GM12878 (cell line): ENCODE data around the gene CALM3. TPM values are rescaled to one million over a fixed set of nuclear protein-coding genes. Genes with fewer than 3 reads are reported as not detected.

Experiments
- ATAC-seq: fragments of 200-7000 bp; cut with Tn5 transposase; 3 replicates; pipeline ENCODE4 v1.9.1; 2020; ENCODE audit warnings: mild to moderate bottlenecking, moderate library complexity
- BruUV-seq: library from RNA; stranded (reverse); fragments of 400-500 nt; replicated peaks from 2 replicates; lab custom pipeline; 2021; lab: Mats Ljungman, UMichigan
- CTCF ChIA-PET: fragments of 300-600 bp; sonication (Branson Sonifier 250); formaldehyde crosslinking; extraction: SDS; loops from one replicate; lab custom pipeline; 2021; ENCODE audit warnings: inconsistent platforms; lab: Yijun Ruan, JAX
- POLR2A ChIA-PET: fragments of 350-600 bp; formaldehyde crosslinking; extraction: SDS; loops from one replicate; lab custom pipeline; 2021; ENCODE audit warnings: inconsistent platforms; lab: Charles Lee
- RAD21 ChIA-PET: fragments of 300-600 bp; sonication (Branson Sonifier 250); formaldehyde crosslinking; loops from one replicate; lab custom pipeline; 2023; ENCODE audit warnings: antibody characterized with exemption; ENCODE audit not compliant: unreplicated experiment; lab: Charles Lee
- SMC1A ChIA-PET: fragments of 300-600 bp; sonication (Branson Sonifier 250); formaldehyde crosslinking; loops from one replicate; lab custom pipeline; 2023; ENCODE audit not compliant: unreplicated experiment, uncharacterized antibody; lab: Charles Lee
- DNase-seq: peaks from one replicate; pipeline ENCODE4 v3.0.0-alpha.2; 2011; ENCODE audit warnings: low read depth, low spot score
- FAIRE-seq: peaks from 3 replicates; lab custom pipeline; 2011; peaks lifted over from hg19 to GRCh38; lab: Jason Lieb, UNC
- H2AFZ ChIP-seq: 2 replicates; pipeline ENCODE4 v1.6.0; 2011; ENCODE audit warnings: low read depth, low read length, control low read depth; ENCODE audit not compliant: control insufficient read depth
- H3K27ac ChIP-seq: 2 replicates; pipeline ENCODE4 v1.5.1; 2011; ENCODE audit warnings: control low read depth; ENCODE audit not compliant: control insufficient read depth, insufficient read depth
- H3K27me3 ChIP-seq, 2 experiments: replicated peaks in 1 of 2; 2 replicates each; pipeline versions ENCODE4 v1.6.0 to v1.6.1; 2011; ENCODE audit warnings: low read length in 1 of 2; ENCODE audit not compliant: control insufficient read depth in 2 of 2, insufficient read depth in 2 of 2
- H3K36me3 ChIP-seq, 2 experiments: 2 replicates each; pipeline ENCODE4 v1.5.1; 2011; ENCODE audit warnings: low read length in 1 of 2; ENCODE audit not compliant: control insufficient read depth in 2 of 2, insufficient read depth in 2 of 2
- H3K4me1 ChIP-seq: 2 replicates; pipeline ENCODE4 v1.6.1; 2011; ENCODE audit warnings: mild to moderate bottlenecking, low read length, moderate library complexity, mixed read lengths; ENCODE audit not compliant: control insufficient read depth, insufficient read depth
- H3K4me2 ChIP-seq: 2 replicates; pipeline ENCODE4 v1.6.0; 2011; ENCODE audit warnings: control low read depth; ENCODE audit not compliant: control insufficient read depth, insufficient read depth
- H3K4me3 ChIP-seq: fragments of 200-600 bp; sonication (generic); 2 replicates; pipeline ENCODE4 v1.5.1; 2016
- H3K79me2 ChIP-seq: 2 replicates; pipeline ENCODE4 v1.6.0; 2011; ENCODE audit warnings: low read length; ENCODE audit not compliant: control insufficient read depth, insufficient read depth
- H3K9ac ChIP-seq: 2 replicates; pipeline ENCODE4 v1.8.0; 2011; ENCODE audit warnings: low read length, control low read depth, mixed read lengths; ENCODE audit not compliant: control insufficient read depth, insufficient read depth
- H3K9me3 ChIP-seq: replicated peaks from 3 replicates; pipeline ENCODE4 v1.5.1; 2011; ENCODE audit warnings: mild to moderate bottlenecking, low read length; ENCODE audit not compliant: control insufficient read depth, insufficient read depth
- H4K20me1 ChIP-seq: 2 replicates; pipeline ENCODE4 v1.6.0; 2011; ENCODE audit not compliant: control insufficient read depth, insufficient read depth
- CREB1 ChIP-seq: IDR thresholded peaks from 2 replicates; pipeline ENCODE4 v1.6.1; 2012; ENCODE audit warnings: low read depth, mild to moderate bottlenecking, inconsistent platforms
- JUNB ChIP-seq: IDR thresholded peaks from 2 replicates; pipeline ENCODE4 v1.6.1; 2016; ENCODE audit warnings: antibody characterized with exemption, mild to moderate bottlenecking
- SMARCA5 ChIP-seq: fragments of 450-650 bp; IDR thresholded peaks from 2 replicates; pipeline ENCODE4 v1.6.1; 2017; ENCODE audit warnings: mild to moderate bottlenecking
- ZNF24 ChIP-seq: fragments of 450-650 bp; IDR thresholded peaks from 2 replicates; pipeline ENCODE4 v1.6.1; 2017; ENCODE audit warnings: antibody characterized with exemption, mild to moderate bottlenecking
- WGBS: methylation state at CpG from one replicate; pipeline ENCODE4 v1.1.6; 2016; ENCODE audit warnings: low lambda C conversion rate; ENCODE audit not compliant: insufficient replicate concordance, insufficient coverage; ENCODE audit errors: missing lambda C conversion rate; 5-methylcytosine and 5-hydroxymethylcytosine counted together
- in situ Hi-C: fragments of 300-500 bp; cut with MboI; formaldehyde crosslinking; loops from 9 replicates; pipeline ENCODE4 v1.14.3; 2018; ENCODE audit warnings: mixed read lengths
- intact Hi-C: fragments of 100-400 bp; cut with micrococcal nuclease; formaldehyde crosslinking; loops from one replicate; pipeline ENCODE4 v1.14.2; 2022; ENCODE audit not compliant: unreplicated experiment
- polyA plus RNA-seq, 11 experiments: library from polyadenylated mRNA; depleted of rRNA in 4 of 11; unstranded in 6 of 11; stranded (reverse) in 5 of 11; fragments of >200 nt; fragmentation: Nextera tagmentation in 4 of 11; fragmentation: Illumina TruSeq in 1 of 11; extraction: Ambion mirVana in 4 of 11; extraction: Trizol in 1 of 11; gene quantifications; 1 replicate in 1 of 11; 2 replicates in 10 of 11; pipeline versions ENCODE4 v1.2.1 to v1.2.3, GENCODE V29; 2011 to 2016; ENCODE audit warnings: inconsistent platforms in 2 of 11, missing spikeins in 2 of 11, low read depth in 1 of 11
- total RNA-seq, 4 experiments: library from RNA; depleted of rRNA in 3 of 4; stranded (reverse); fragments of >200 nt in 3 of 4; fragmentation: Illumina TruSeq in 1 of 4; extraction: Trizol in 1 of 4; gene quantifications; 2 replicates each; pipeline versions ENCODE4 v1.2.1 to v1.2.3, GENCODE V29; 2013 to 2021
- TF ChIP-seq, protein P1 (sequence below): IDR thresholded peaks from 2 replicates; pipeline ENCODE4 v1.6.1; 2012; ENCODE audit warnings: low read depth, low read length, improper control_type of control experiment

CALM3 gene
- total and polyA plus RNA-seq, 10 of the 15 experiments (the other 5 are each of a cell fraction or from before 2014, with no cell fraction given): 164 to 849 (median 347) TPM

DNA sequence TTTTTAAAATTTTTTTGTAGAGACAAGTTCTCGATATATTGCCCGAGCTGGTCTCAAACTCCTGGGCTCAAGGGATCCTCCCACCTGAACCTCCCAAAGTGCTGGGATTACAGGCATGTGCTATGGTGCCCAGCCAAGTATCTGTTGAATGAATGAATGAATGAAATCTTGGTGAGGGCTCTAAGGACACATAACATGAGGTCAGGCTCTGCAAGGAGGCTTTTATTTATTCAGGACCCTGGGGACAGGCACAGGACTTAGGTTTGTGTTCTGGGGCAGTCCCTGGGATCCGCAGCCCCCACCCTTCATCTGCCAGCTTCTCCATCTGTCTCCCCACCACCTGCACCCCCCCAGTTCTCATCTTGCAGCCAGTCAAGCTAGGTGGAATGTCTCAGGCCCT lies 19.1 kb downstream of the CALM3 start:
- Histone ChIP-seq H3K9ac (peak overlapping the region; percentile 7; the same call in 1 of the 2 replicates), H3K79me2 (peaks cover 32% of the 10 kb centered on the region), H4K20me1 (no peaks in the 10 kb centered on the region), H3K27ac (peak overlapping the region; percentile 85), H3K9me3 (no peaks in the 10 kb centered on the region), H3K4me2 (peak overlapping the region; percentile 72; the same call in 1 of the 2 replicates), H3K36me3 (no peaks in the 10 kb centered on the region), H3K4me1 (peaks cover 47% of the 10 kb centered on the region), H3K4me3 (peak overlapping the region; percentile 23; the same call in 1 of the 2 replicates), H3K27me3 (no peaks in the 10 kb centered on the region), H2AFZ (no peak overlapping the region)
- ChIA-PET POLR2A (interaction anchor here (0.7 to 7.7 kb wide), 4 partner anchors 17 to 655 kb away, joined by 3 to 72 read pairs (median 17); partner anchors contain the start of genes CALM3, DACT3 and INAFM1), RAD21 (interaction anchor here (0.6 to 11.8 kb wide), 6 partner anchors 8 to 95 kb away, joined by 3 to 245 read pairs (median 10); partner anchors contain the start of gene DACT3), SMC1A (interaction anchor here (0.9 to 17.6 kb wide), 6 partner anchors 10 to 98 kb away, joined by 3 to 286 read pairs (median 10); partner anchors contain the start of genes CALM3 and DACT3), CTCF (interaction anchor here (0.5 to 13.7 kb wide), 12 partner anchors 9 to 109 kb away, joined by 3 to 434 read pairs (median 6); partner anchors contain the start of genes CALM3, DACT3 and PTGIR)
- DNase-seq (no peak), FAIRE-seq (no peak), ATAC-seq (no peak)
- TF ChIP-seq SMARCA5 (0 out of 2 replicates have a peak, but pooled peaks have one; percentile 45), ZNF24 (peak; percentile 79)
- TF ChIP-seq, protein P1, sequence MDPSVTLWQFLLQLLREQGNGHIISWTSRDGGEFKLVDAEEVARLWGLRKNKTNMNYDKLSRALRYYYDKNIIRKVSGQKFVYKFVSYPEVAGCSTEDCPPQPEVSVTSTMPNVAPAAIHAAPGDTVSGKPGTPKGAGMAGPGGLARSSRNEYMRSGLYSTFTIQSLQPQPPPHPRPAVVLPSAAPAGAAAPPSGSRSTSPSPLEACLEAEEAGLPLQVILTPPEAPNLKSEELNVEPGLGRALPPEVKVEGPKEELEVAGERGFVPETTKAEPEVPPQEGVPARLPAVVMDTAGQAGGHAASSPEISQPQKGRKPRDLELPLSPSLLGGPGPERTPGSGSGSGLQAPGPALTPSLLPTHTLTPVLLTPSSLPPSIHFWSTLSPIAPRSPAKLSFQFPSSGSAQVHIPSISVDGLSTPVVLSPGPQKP: no peak
- WGBS: 0% methylated on average over 3 of the region's 3 CpGs
- BruUV-seq: TSS peak; percentile 95
- intact Hi-C loops: no loop called here
- in situ Hi-C loops: no loop called here

DNA sequence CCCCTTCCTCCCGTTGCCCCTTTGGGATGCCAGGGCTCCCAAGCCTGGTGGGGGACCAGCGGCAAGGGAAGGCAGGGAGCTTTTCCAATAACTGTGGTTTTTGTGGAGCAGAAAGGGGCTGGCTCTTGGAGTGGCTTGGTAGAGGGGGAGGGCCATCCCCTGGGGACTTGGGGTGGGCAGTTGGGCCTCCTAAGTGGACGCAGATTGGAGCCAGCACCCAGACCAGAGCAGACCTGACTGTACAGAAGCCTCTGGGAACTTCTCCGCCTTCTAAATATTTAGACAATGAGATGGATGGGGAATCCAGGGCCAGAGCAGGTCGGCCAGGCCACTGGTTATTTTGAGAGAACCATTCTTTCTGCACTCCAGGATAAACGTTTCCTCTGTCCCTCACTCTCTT lies 19.6 kb downstream of the CALM3 start:
- intact Hi-C loops (no loop called here), in situ Hi-C loops (no loop called here)
- ChIA-PET SMC1A (interaction anchor here (0.9 to 17.6 kb wide), 5 partner anchors 10 to 97 kb away, joined by 3 to 286 read pairs (median 15); partner anchors contain the start of genes CALM3 and DACT3), POLR2A (interaction anchor here (1.2 to 7.7 kb wide), 3 partner anchors 17 to 654 kb away, joined by 4 to 72 read pairs (median 30); partner anchors contain the start of genes CALM3, DACT3 and INAFM1), CTCF (interaction anchor here (0.5 to 13.7 kb wide), 13 partner anchors 8 to 108 kb away, joined by 3 to 434 read pairs (median 6); partner anchors contain the start of genes CALM3, DACT3 and PTGIR), RAD21 (interaction anchor here (0.8 to 11.8 kb wide), 4 partner anchors 10 to 77 kb away, joined by 3 to 245 read pairs (median 16); partner anchors contain the start of gene DACT3)
- Histone ChIP-seq H3K4me3 (0 out of 2 replicates have a peak overlapping the region, but pooled peaks have one; percentile 53), H2AFZ (no peak overlapping the region), H3K27ac (peak overlapping the region; percentile 85), H3K27me3 (no peaks in the 10 kb centered on the region), H3K36me3 (no peaks in the 10 kb centered on the region), H3K79me2 (peaks cover 32% of the 10 kb centered on the region), H3K9ac (no peak overlapping the region), H4K20me1 (no peaks in the 10 kb centered on the region), H3K4me1 (peaks cover 51% of the 10 kb centered on the region), H3K9me3 (no peaks in the 10 kb centered on the region), H3K4me2 (peak overlapping the region; percentile 81; the same call in 1 of the 2 replicates)
- FAIRE-seq (no peak), DNase-seq (no peak), ATAC-seq (no peak)
- no TSS peak for BruUV-seq
- TF ChIP-seq JUNB: no peak
- 0 out of 2 replicates have a peak, but pooled peaks have one; percentile 13 for TF ChIP-seq CREB1
- WGBS: 60% methylated on average over 6 of the region's 6 CpGs
